Measurements from ENCODE around the gene BCL7C. TPM values are rescaled to one million over a fixed set of nuclear protein-coding genes. Genes with fewer than 3 reads are reported as not detected.

The BCL7C gene
- total RNA-seq, 1 experiment from 2014 or later, result 28.2 TPM

GRCh38 chr16:30882429-30883310 lies 11.2 kb downstream of the BCL7C start:
- TF ChIP-seq CTCF (conservative IDR thresholded peaks at IDR 0.05; ENCODE audit: low read depth, low read length) (no peak), EZH2 (IDR thresholded peaks at IDR 0.05; ENCODE audit: borderline replicate concordance, low read depth, low read length, poor library complexity, severe bottlenecking) (no peak)
- intact Hi-C loops (cut with micrococcal nuclease; ENCODE audit: unreplicated experiment), result no loop called here
- no peaks in the 10 kb centered on the region for H3K9me3 ChIP-seq (ENCODE audit: low read depth, low read length, poor library complexity, severe bottlenecking)
- ChIA-PET POLR2A (ENCODE audit: low non-redundant PET) (no interaction called here), CTCF (no interaction called here)
- no peak for DNase-seq (ENCODE audit: low spot score)
- H3K4me3 ChIP-seq (ENCODE audit: low read depth, low read length, poor library complexity, severe bottlenecking), result no peak overlapping the region
- no peak overlapping the region for H3K27ac ChIP-seq (ENCODE audit: low read depth, low read length, poor library complexity, severe bottlenecking)
- no peaks in the 10 kb centered on the region for H3K27me3 ChIP-seq (replicated peaks; ENCODE audit: insufficient read depth, low read depth, low read length, poor library complexity)
- H3K36me3 ChIP-seq (ENCODE audit: insufficient read depth, low read length, poor library complexity, severe bottlenecking), result peaks cover 5% of the 10 kb centered on the region
- H3K4me1 ChIP-seq (ENCODE audit: insufficient read depth, low read length, poor library complexity, severe bottlenecking), result no peaks in the 10 kb centered on the region
- BruUV-seq (replicated peaks), result no TSS peak

GRCh38 chr16:30876867-30877266 lies 17.0 kb downstream of the BCL7C start:
- Histone ChIP-seq H3K27me3 (replicated peaks; ENCODE audit: insufficient read depth, low read depth, low read length, poor library complexity) (no peaks in the 10 kb centered on the region), H3K4me3 (ENCODE audit: low read depth, low read length, poor library complexity, severe bottlenecking) (peak overlapping the region; percentile 85), H3K9me3 (ENCODE audit: low read depth, low read length, poor library complexity, severe bottlenecking) (no peaks in the 10 kb centered on the region), H3K36me3 (ENCODE audit: insufficient read depth, low read length, poor library complexity, severe bottlenecking) (no peaks in the 10 kb centered on the region), H3K27ac (ENCODE audit: low read depth, low read length, poor library complexity, severe bottlenecking) (peak overlapping the region; percentile 84), H3K4me1 (ENCODE audit: insufficient read depth, low read length, poor library complexity, severe bottlenecking) (no peaks in the 10 kb centered on the region)
- no TSS peak for BruUV-seq (replicated peaks)
- peak; percentile 30 for DNase-seq (ENCODE audit: low spot score)
- POLR2A ChIA-PET (ENCODE audit: low non-redundant PET), result no interaction called here
- TF ChIP-seq CTCF (conservative IDR thresholded peaks at IDR 0.05; ENCODE audit: low read depth, low read length) (no peak), EZH2 (IDR thresholded peaks at IDR 0.05; ENCODE audit: borderline replicate concordance, low read depth, low read length, poor library complexity, severe bottlenecking) (no peak)
- CTCF ChIA-PET, result interaction anchor here (0.7 kb wide), 1 partner anchor 334 kb away, joined by 9 read pairs; no protein-coding TSS in a partner anchor
- intact Hi-C loops (cut with micrococcal nuclease; ENCODE audit: unreplicated experiment), result loop anchor here (1.0 kb wide), 1 partner anchor 45 kb away; no protein-coding TSS in a partner anchor

- peak overlapping the region; percentile 84 for H3K27ac ChIP-seq (ENCODE audit: low read depth, low read length, poor library complexity, severe bottlenecking)
- CTCF ChIA-PET, result no interaction called here
- POLR2A ChIA-PET (ENCODE audit: low non-redundant PET), result no interaction called here
Observed at GRCh38 chr16:30875871-30876801, 17.7 kb downstream of the BCL7C start.

More at GRCh38 chr16:30875871-30876801, 17.7 kb downstream of the BCL7C start:
- DNase-seq (ENCODE audit: low spot score), result peak; percentile 29
- no peaks in the 10 kb centered on the region for H3K4me1 ChIP-seq (ENCODE audit: insufficient read depth, low read length, poor library complexity, severe bottlenecking)
- no peaks in the 10 kb centered on the region for H3K27me3 ChIP-seq (replicated peaks; ENCODE audit: insufficient read depth, low read depth, low read length, poor library complexity)
- H3K4me3 ChIP-seq (ENCODE audit: low read depth, low read length, poor library complexity, severe bottlenecking), result peak overlapping the region; percentile 85
- no TSS peak for BruUV-seq (replicated peaks)
- no peaks in the 10 kb centered on the region for H3K36me3 ChIP-seq (ENCODE audit: insufficient read depth, low read length, poor library complexity, severe bottlenecking)
- intact Hi-C loops (cut with micrococcal nuclease; ENCODE audit: unreplicated experiment), result loop anchor here (1.0 to 2.0 kb wide), 2 partner anchors 46 to 61 kb away; no protein-coding TSS in a partner anchor
- no peak for TF ChIP-seq CTCF (conservative IDR thresholded peaks at IDR 0.05; ENCODE audit: low read depth, low read length)
- TF ChIP-seq EZH2 (IDR thresholded peaks at IDR 0.05; ENCODE audit: borderline replicate concordance, low read depth, low read length, poor library complexity, severe bottlenecking), result no peak
- no peaks in the 10 kb centered on the region for H3K9me3 ChIP-seq (ENCODE audit: low read depth, low read length, poor library complexity, severe bottlenecking)
